Transverse colon (tissue), 4 donors: ENCODE results near the gene FGR. TPM values are rescaled to one million over a fixed set of nuclear protein-coding genes. Genes with fewer than 3 reads are reported as not detected.

Experiments
- DNase-seq: peaks from one replicate; pipeline ENCODE4 v3.0.0-alpha.2; 2019
- H3K27ac ChIP-seq, 4 donors: fragments of 200-600 bp; sonication (generic); 2 replicates each; pipeline ENCODE4 v1.5.1; 2016 to 2018; ENCODE audit warnings: inconsistent platforms in 4 of 4
- H3K27me3 ChIP-seq: fragments of 200-600 bp; sonication (generic); 2 replicates; pipeline ENCODE4 v1.5.1; 2017; ENCODE audit warnings: inconsistent platforms
- H3K36me3 ChIP-seq, 4 donors: fragments of 200-600 bp; sonication (generic); 2 replicates each; pipeline ENCODE4 v1.5.1; 2017 to 2019; ENCODE audit warnings: inconsistent platforms in 4 of 4
- H3K4me1 ChIP-seq, 4 donors: fragments of 200-600 bp; sonication (generic); 2 replicates each; pipeline ENCODE4 v1.5.1; 2017 to 2020; ENCODE audit warnings: inconsistent platforms in 4 of 4
- H3K4me3 ChIP-seq, 4 donors: fragments of 200-600 bp; sonication (generic); 1 replicate in 1 of 4; 2 replicates in 3 of 4; pipeline versions ENCODE4 v1.5.1 to v1.6.1; 2017 to 2019; ENCODE audit warnings: inconsistent platforms in 4 of 4
- H3K9me3 ChIP-seq, 2 donors: fragments of 200-600 bp; sonication (generic); 2 replicates each; pipeline ENCODE4 v1.5.1; 2017 to 2019; ENCODE audit warnings: inconsistent platforms in 2 of 2
- CTCF ChIP-seq, 5 experiments: fragments of 200-600 bp in 3 of 5; fragments of 450-650 bp in 2 of 5; sonication (generic) in 3 of 5; IDR thresholded peaks; 1 replicate in 2 of 5; 2 replicates in 3 of 5; pipeline ENCODE4 v1.5.1; 2016 to 2017; ENCODE audit warnings: antibody characterized with exemption in 5 of 5, inconsistent platforms in 3 of 5, mild to moderate bottlenecking in 2 of 5, moderate library complexity in 1 of 5
- EP300 ChIP-seq: sonication (generic); formaldehyde crosslinking; IDR thresholded peaks from one replicate; pipeline ENCODE4 v1.6.1; 2017; ENCODE audit warnings: antibody characterized with exemption, low read depth
- POLR2A ChIP-seq: fragments of 450-650 bp; IDR thresholded peaks from one replicate; pipeline ENCODE4 v1.6.1; 2016; ENCODE audit warnings: antibody characterized with exemption, mild to moderate bottlenecking, moderate library complexity
- POLR2AphosphoS5 ChIP-seq, 3 donors: sonication (generic); formaldehyde crosslinking; IDR thresholded peaks; one replicate each; pipeline ENCODE4 v1.6.1; 2016; ENCODE audit warnings: antibody characterized with exemption in 3 of 3
- WGBS, 2 donors: methylation state at CpG; one replicate each; pipeline ENCODE4 v1.1.5; 2018; ENCODE audit warnings: low coverage in 1 of 2; 5-methylcytosine and 5-hydroxymethylcytosine counted together
- in situ Hi-C, 4 donors: fragments of 200-750 bp; cut with MboI; loops; one replicate each; pipeline versions ENCODE4 v1.15.0 to v1.15.1; 2017; ENCODE audit warnings: low sequenced_read_pairs in 3 of 4, low pct_ligation_motif_present in 1 of 4, low pct_unique_long_range_greater_than_20kb in 1 of 4
- intact Hi-C: fragments of 100-400 bp; cut with DNase I; formaldehyde crosslinking; loops from one replicate; pipeline ENCODE4 v1.15.1; 2023; ENCODE audit warnings: low total_unique reads
- total RNA-seq, 4 donors: library from RNA; depleted of rRNA; stranded (reverse); fragments of >200 nt; gene quantifications; one replicate each; pipeline ENCODE4 v1.1.0, GENCODE V29; 2016

The FGR gene
- total RNA-seq, 4 donors from 2014 or later: 2.2 to 8.8 (median 5.8) TPM

DNA sequence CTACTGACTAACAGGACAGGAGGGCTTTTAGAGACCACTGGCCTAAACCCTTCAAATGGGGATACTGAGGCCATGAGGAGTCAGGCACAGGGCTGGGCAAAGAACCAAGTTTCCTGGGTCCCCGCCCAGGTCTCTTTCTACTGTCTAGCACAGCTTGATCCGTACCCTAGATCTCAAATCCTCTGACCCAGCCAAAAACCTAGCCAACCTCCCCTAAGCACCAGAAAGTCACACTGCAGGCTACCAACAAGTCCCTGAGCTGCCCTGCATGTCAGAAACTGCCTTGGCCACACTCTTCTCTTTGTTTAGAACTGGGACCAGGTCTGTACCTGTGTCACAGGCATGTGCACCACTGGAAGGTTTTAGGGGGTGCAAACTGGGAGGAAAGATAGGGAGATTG is 64.6 kb downstream of the FGR start:
- DNase-seq: no peak
- H3K27me3 ChIP-seq: no peaks in the 10 kb centered on the region
- 71% methylated on average over 2 of the region's 2 CpGs; no CpG with 5 or more reads in 1 of the 2 donors for WGBS, 2 donors
- H3K4me1 ChIP-seq: peaks cover 63 to 97% (median 85%) of the 10 kb centered on the region in 4 donors
- TF ChIP-seq POLR2AphosphoS5 (IDR thresholded peaks at IDR 0.05) (no peak), CTCF (IDR thresholded peaks at IDR 0.05) (no peak), POLR2A (no peak), EP300 (no peak)
- H3K4me3 ChIP-seq: no peak overlapping the region
- H3K36me3 ChIP-seq: no peaks in the 10 kb centered on the region
- H3K27ac ChIP-seq: peak overlapping the region; percentile 82 to 95 (median 92)
- in situ Hi-C loops (no loop called here), intact Hi-C loops (no loop called here)
- no peaks in the 10 kb centered on the region for H3K9me3 ChIP-seq

DNA sequence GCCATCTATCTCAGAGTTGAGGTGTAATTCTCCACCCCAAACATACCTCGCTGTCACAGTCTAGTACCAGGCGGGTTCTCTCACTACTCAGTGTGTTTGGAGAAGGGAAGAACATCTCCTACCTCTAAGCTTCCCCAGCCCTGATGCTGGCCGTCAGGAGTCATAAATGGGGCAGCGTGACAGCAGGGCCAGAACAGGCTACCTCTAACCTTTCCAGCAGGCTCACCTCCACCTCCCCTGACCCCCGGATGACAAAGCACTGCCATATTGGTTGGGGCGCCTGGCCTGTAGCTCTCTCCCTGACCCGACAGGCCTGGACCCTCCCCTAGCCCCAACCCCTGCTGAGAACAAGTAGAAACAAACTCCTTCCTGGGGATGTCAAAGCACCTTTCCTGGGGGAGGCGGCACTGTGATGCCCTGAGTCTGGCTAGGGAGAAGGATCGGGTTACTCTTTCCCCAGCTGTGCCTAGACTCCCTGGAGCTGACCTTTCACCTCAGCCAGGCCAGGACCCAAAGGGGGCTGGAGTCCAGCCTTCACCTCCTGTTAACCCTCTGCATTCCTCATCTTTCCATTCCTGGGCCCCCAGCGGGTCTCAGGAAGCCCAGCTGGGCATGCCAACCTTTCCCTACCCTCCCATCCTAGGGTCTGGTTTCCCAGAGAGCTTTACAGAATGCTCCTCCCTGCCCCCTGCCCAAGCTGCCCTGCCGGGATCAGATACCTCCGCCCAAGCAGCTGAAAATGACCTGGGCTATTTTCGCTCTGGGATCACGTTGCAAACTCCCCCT is 65.3 kb downstream of the FGR start:
- H3K27ac ChIP-seq: peak overlapping the region; percentile 82 to 95 (median 92)
- intact Hi-C loops (no loop called here), in situ Hi-C loops (no loop called here)
- DNase-seq: no peak
- TF ChIP-seq CTCF (IDR thresholded peaks at IDR 0.05) (no peak), POLR2AphosphoS5 (IDR thresholded peaks at IDR 0.05) (no peak), POLR2A (no peak), EP300 (no peak)
- H3K4me1 ChIP-seq: peaks cover 64 to 97% (median 85%) of the 10 kb centered on the region in 4 donors
- H3K9me3 ChIP-seq: no peaks in the 10 kb centered on the region
- H3K36me3 ChIP-seq: no peaks in the 10 kb centered on the region
- no peaks in the 10 kb centered on the region for H3K27me3 ChIP-seq
- H3K4me3 ChIP-seq: no peak overlapping the region
- 67 to 87% methylated on average over 1 to 13 of the region's 14 CpGs for whole genome bisulfite sequencing, 2 donors

- in situ Hi-C loops: no loop called here
- Histone ChIP-seq H3K4me1 (peaks cover 68 to 97% (median 85%) of the 10 kb centered on the region in 4 donors), H3K36me3 (no peaks in the 10 kb centered on the region), H3K27me3 (no peaks in the 10 kb centered on the region), H3K4me3 (peak overlapping the region in 3 of 4 donors; percentile 28 to 42 (median 40)), H3K27ac (peak overlapping the region; percentile 82 to 95 (median 92)), H3K9me3 (no peaks in the 10 kb centered on the region)
- intact Hi-C loops: no loop called here
- no peak for DNase-seq
- 71% methylated on average over 3 of the region's 3 CpGs; no CpG with 5 or more reads in 1 of the 2 donors for WGBS, 2 donors
- no peak for TF ChIP-seq CTCF (IDR thresholded peaks at IDR 0.05)
- no peak for TF ChIP-seq POLR2AphosphoS5 (IDR thresholded peaks at IDR 0.05)
- no peak for TF ChIP-seq EP300
- TF ChIP-seq POLR2A: no peak
These were observed 65.9 kb downstream of the FGR start for GRCh38 chr1:27569088-27569460.

DNA sequence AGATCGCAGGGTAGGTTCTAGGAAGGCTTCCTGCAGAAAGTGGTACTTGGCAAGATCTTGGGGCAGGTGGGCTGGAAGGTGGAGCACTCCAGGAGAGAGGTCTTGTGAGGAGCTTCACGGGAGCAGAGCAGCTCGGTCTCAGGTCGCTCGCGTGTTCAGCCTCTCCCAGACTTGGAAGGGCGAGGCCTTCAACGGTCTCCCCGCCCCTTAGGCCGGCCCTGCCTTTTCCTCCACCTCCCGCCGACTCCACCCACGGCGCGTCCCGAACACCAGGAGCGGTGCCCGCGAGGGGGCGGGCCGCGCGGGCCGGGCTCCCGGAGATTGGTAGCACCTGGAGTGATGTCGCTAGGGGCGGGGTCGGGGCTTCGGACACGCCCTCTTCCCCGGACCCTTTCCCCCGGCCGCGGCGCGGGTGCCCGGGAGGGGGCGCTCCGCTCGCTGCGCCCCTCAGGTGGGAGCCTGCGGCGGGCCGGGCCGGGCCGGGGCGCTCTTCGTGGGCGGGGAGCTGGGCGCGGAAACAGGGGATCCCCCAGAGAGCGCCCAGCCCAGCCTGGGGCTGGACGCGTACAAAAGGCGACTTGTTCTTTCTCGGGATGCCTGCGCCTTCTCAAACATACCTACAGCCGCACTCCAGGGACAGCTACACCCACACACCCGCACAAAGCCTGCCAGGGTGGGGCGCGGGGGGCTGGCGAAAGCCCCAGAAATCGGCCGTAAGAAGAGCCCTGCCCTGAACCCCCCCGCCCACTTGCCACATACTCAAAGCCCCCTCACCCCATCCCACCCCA is 66.5 kb downstream of the FGR start:
- no peaks in the 10 kb centered on the region for H3K27me3 ChIP-seq
- peak overlapping the region; percentile 82 to 95 (median 92) for H3K27ac ChIP-seq
- in situ Hi-C loops: no loop called here
- WGBS, 2 donors: 5% methylated on average over 14 of the region's 65 CpGs; no CpG with 5 or more reads in 1 of the 2 donors
- H3K36me3 ChIP-seq: no peaks in the 10 kb centered on the region
- H3K4me1 ChIP-seq: peaks cover 74 to 97% (median 86%) of the 10 kb centered on the region in 4 donors
- intact Hi-C loops: no loop called here
- H3K9me3 ChIP-seq: no peaks in the 10 kb centered on the region
- peak; percentile 98 for DNase-seq
- peak; percentile 91 to 93 (median 92) for TF ChIP-seq POLR2AphosphoS5 (IDR thresholded peaks at IDR 0.05)
- peak; percentile 47 to 75 (median 63) for TF ChIP-seq CTCF (IDR thresholded peaks at IDR 0.05)
- no peak for TF ChIP-seq EP300
- peak; percentile 92 for TF ChIP-seq POLR2A
- H3K4me3 ChIP-seq: peak overlapping the region in 3 of 4 donors; percentile 28 to 42 (median 40)
